ENCODE measurements around the gene CRCP.

DNA sequence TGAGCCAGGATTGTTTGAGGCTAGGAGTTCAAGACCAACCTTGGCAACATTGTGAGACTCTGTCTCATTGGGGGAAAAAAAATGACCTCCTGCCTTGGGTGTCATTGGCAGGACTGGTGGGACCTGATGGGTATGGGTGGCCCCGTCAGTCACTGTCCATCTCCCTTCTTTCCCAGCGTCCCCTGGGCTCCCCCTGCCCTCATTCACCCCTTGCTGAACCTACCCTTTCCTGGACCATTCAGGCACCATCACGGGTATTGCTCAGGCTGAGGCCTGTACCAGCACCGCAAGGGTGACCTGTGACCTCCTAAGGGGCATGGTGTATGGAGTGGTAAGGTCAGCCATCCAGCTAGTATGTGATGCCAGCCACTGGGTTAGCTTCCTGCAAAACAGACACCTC, 19.6 kb upstream of the CRCP start:
- TF ChIP-seq, protein P1, sequence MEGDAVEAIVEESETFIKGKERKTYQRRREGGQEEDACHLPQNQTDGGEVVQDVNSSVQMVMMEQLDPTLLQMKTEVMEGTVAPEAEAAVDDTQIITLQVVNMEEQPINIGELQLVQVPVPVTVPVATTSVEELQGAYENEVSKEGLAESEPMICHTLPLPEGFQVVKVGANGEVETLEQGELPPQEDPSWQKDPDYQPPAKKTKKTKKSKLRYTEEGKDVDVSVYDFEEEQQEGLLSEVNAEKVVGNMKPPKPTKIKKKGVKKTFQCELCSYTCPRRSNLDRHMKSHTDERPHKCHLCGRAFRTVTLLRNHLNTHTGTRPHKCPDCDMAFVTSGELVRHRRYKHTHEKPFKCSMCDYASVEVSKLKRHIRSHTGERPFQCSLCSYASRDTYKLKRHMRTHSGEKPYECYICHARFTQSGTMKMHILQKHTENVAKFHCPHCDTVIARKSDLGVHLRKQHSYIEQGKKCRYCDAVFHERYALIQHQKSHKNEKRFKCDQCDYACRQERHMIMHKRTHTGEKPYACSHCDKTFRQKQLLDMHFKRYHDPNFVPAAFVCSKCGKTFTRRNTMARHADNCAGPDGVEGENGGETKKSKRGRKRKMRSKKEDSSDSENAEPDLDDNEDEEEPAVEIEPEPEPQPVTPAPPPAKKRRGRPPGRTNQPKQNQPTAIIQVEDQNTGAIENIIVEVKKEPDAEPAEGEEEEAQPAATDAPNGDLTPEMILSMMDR (optimal IDR thresholded peaks at IDR 0.05 in 1 of 3, IDR thresholded peaks at IDR 0.05 in 1 of 3, conservative IDR thresholded peaks at IDR 0.05 in 1 of 3; ENCODE audit: extremely low read depth in 1 of 3, insufficient read depth in 2 of 3, low read length in 3 of 3): no peak
- TF ChIP-seq EZH2 (IDR thresholded peaks at IDR 0.05; ENCODE audit: low read length): no peak

Data from keratinocyte (primary cell).